ENCODE results near the gene PHF19.
A peak's percentile ranks its signal among the peaks of the same experiment; 100 is the strongest.

The PHF19 gene

DNA sequence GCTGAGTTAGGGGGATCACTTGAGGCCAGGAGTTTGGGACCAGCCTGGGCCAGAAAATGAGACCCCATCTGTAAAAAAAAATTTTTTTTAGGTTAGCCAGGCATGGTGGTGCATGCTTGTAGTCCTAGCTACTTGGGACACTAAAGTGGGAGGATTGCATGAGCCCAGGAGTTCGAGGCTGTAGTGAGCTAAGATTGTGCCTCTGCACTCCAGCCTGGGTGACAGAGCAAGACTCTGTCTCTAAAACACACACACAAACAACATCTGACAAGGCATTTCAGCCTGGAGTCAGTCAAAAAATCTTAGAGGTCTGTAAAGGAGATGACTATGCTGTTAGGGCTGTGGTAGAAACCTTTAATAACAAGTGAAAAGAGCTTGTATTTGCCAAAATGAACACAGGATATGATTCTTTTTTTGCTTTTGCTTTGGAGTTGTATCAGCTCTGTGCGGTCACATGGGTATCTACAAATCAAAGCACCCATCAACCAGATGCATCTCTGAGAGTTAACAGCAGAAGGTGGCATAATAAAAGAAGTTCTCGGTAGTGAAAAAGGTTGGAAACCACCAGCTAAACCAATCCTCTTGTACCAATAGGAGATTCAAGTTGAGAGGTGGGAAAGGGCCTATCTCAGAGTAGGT is 30.6 kb downstream of the PHF19 start:
- Histone ChIP-seq H3K9ac (ENCODE audit: low read length) (peak overlapping the region; percentile 2), H3K9me3 (ENCODE audit: control insufficient read depth, insufficient read depth, low read depth, low read length) (no peaks in the 10 kb centered on the region), H3K36me3 (ENCODE audit: control insufficient read depth, insufficient read depth, low read length) (no peaks in the 10 kb centered on the region), H3K27me3 (ENCODE audit: control insufficient read depth, insufficient read depth, low read length) (no peaks in the 10 kb centered on the region), H3K27ac (ENCODE audit: low read depth, low read length) (no peak overlapping the region), H3K4me1 (ENCODE audit: control insufficient read depth, insufficient read depth, low read length) (peaks cover 19% of the 10 kb centered on the region), H3K4me3 (ENCODE audit: low read depth, low read length) (no peak overlapping the region)

DNA sequence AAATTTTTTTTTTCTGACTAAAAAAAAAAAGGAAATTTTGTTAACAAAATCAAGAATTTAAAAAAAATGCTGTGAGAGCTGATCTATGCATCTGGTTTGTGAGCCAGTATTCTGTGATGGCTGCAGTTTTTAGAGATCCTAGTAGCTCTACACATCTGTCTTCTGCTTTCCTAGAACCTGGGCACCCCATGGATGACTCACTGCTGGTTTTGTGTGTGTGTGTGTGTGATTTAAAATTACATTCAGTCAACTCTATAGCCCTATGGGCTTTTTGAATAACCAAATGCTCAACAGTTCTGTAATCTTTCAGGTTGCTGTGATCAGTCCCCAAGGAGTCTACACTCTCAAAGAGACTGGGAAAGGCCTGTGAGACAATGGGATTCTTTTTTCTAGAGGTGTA is 31.7 kb downstream of the PHF19 start:
- Histone ChIP-seq H3K4me1 (ENCODE audit: control insufficient read depth, insufficient read depth, low read length) (peaks cover 17% of the 10 kb centered on the region), H3K27ac (ENCODE audit: low read depth, low read length) (no peak overlapping the region), H3K9me3 (ENCODE audit: control insufficient read depth, insufficient read depth, low read depth, low read length) (no peaks in the 10 kb centered on the region), H3K36me3 (ENCODE audit: control insufficient read depth, insufficient read depth, low read length) (no peaks in the 10 kb centered on the region), H3K4me3 (ENCODE audit: low read depth, low read length) (no peak overlapping the region), H3K9ac (ENCODE audit: low read length) (no peak overlapping the region), H3K27me3 (ENCODE audit: control insufficient read depth, insufficient read depth, low read length) (no peaks in the 10 kb centered on the region)

DNA sequence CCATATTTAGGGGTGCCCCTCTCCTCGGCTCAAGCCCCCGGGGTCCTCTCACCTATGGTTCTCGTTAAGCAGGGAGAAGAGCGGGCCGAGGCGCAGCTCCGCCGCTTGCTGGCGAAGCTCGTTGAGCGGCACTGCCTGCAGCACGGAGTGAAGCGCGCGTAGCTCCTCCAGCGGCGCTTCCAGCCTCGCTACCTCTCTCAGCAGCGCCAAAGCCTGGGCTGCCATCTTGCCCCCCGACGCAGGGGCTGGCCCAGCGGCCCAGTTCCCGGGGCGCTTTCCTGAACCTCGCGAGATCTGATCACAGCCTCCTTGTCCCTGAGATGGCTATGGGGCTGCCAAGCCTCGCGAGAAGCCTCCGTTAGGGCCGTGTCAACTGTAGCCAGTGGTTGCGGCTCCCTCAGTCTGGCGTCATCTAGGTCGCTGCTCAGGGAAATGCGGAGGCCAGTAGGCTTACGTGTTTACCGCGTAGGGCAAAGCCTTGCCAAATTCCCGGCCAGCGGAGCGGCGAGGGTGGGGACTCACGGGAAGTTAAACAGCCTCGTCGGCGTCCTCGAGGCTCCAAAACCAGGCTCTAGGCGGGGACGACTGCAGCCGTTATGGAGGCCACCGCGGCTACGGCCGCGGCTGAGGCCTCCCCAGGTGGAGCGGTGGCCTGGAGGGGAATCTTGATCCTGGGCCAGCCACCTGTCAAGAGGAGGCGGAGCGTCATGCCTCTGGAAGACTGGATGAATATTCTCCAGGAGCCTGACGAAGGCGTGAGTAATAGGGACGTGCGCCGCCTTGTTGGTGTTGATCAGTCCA is 34.1 kb downstream of the PHF19 start, which contains the start of gene PSMD5:
Gene PSMD5 (minus strand): TSS at position 238 of the 801 bp plus-strand sequence. CDS start 13 bp downstream, at position 225.
- H3K9ac ChIP-seq (ENCODE audit: low read length), result peak within 1 kb of the TSS; percentile 99
- peak within 1 kb of the TSS; percentile 93 for H3K4me3 ChIP-seq (ENCODE audit: low read depth, low read length)
- peaks cover 17% of the 10 kb centered on the region for H3K4me1 ChIP-seq (ENCODE audit: control insufficient read depth, insufficient read depth, low read length)
- peaks cover 9% of the 10 kb centered on the region for H3K36me3 ChIP-seq (ENCODE audit: control insufficient read depth, insufficient read depth, low read length)
- H3K27ac ChIP-seq (ENCODE audit: low read depth, low read length), result peak within 1 kb of the TSS; percentile 95
- no peaks in the 10 kb centered on the region for H3K27me3 ChIP-seq (ENCODE audit: control insufficient read depth, insufficient read depth, low read length)
- H3K9me3 ChIP-seq (ENCODE audit: control insufficient read depth, insufficient read depth, low read depth, low read length), result no peaks in the 10 kb centered on the region

DNA sequence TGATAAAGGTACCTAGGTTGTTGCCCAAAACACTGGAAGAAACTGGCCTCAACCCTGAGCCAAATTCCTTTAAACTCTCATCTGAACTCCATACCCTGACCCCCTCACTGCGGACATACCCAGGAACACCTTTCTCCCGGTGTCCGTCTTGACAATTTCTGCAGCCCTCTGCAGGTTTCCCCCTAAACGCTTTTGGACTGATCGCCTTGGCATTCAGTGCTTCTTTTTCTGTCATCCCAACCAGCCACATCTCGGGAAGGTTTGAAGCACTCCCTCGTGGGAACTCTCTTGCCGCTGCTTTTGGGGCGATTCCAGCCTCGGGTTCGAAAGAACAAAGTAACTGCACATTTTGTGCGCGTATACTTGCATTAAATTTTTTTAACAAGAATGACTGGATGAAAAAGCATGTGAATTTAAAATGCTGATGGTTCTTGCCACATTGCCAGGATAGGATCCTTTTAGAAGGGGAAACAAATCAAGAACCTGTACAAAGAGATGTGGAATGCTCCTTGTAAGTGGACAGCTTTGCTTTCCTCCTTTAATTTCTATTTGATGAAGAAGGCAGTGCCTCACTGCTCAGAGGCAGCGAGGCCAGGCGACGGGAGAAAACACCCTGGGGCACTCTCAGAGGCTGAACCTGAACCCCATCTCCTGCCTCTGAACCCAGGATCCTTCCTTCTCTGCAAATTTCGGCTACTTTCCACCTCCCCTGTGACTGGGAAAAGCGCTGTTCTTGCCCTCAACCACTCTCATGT is 34.9 kb downstream of the PHF19 start:
- peak overlapping the region; percentile 99 for H3K9ac ChIP-seq (ENCODE audit: low read length)
- no peaks in the 10 kb centered on the region for H3K27me3 ChIP-seq (ENCODE audit: control insufficient read depth, insufficient read depth, low read length)
- peak overlapping the region; percentile 93 for H3K4me3 ChIP-seq (ENCODE audit: low read depth, low read length)
- H3K27ac ChIP-seq (ENCODE audit: low read depth, low read length), result peak overlapping the region; percentile 95
- peaks cover 16% of the 10 kb centered on the region for H3K4me1 ChIP-seq (ENCODE audit: control insufficient read depth, insufficient read depth, low read length)
- H3K9me3 ChIP-seq (ENCODE audit: control insufficient read depth, insufficient read depth, low read depth, low read length), result no peaks in the 10 kb centered on the region
- H3K36me3 ChIP-seq (ENCODE audit: control insufficient read depth, insufficient read depth, low read length), result peaks cover 10% of the 10 kb centered on the region

DNA sequence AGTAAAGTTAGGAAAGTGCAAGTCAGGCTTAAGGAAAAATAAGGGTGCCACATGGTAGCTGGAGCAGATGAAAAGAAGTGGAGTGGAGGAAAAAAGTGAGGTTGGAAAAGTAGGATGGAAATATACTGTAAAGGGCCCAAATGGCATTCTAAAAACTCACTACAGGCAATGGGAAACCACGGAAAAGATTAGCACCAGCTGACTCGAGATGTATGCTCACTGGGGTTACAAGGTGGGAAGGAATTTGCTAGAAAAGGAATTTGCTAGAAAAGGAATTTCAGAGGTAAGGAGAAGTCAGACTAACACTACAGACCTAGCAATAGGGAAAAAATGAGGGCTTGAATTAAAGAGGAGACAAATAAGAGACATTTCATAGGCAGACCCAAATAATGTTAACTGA is 37.8 kb downstream of the PHF19 start:
- Histone ChIP-seq H3K9me3 (ENCODE audit: control insufficient read depth, insufficient read depth, low read depth, low read length) (no peaks in the 10 kb centered on the region), H3K27me3 (ENCODE audit: control insufficient read depth, insufficient read depth, low read length) (no peaks in the 10 kb centered on the region), H3K9ac (ENCODE audit: low read length) (no peak overlapping the region), H3K4me3 (ENCODE audit: low read depth, low read length) (no peak overlapping the region), H3K27ac (ENCODE audit: low read depth, low read length) (no peak overlapping the region), H3K36me3 (ENCODE audit: control insufficient read depth, insufficient read depth, low read length) (peaks cover 19% of the 10 kb centered on the region), H3K4me1 (ENCODE audit: control insufficient read depth, insufficient read depth, low read length) (peaks cover 6% of the 10 kb centered on the region; the same call in 1 of the 2 replicates)

DNA sequence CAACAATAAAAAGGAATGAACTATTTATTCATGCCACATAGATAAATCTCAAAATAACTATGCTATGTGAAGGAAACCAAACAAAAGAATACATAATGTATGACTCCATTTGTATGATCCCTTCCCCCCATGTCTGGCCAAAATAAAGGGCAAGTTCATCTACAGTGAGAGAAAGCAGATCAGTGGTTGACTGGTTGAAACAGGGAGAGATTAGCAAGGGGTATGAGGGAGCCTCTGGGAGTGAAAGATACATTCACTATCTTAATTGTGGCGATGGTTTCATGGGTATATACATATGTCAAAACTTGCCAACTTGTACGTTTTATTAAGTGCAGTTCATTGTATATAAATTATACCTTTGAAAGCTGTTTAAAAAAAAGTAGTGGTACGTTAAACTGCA is 39.1 kb downstream of the PHF19 start:
- 0 out of 2 replicates have a peak, but pooled peaks cover 3% of the 10 kb centered on the region for H3K4me1 ChIP-seq (ENCODE audit: control insufficient read depth, insufficient read depth, low read length)
- peaks cover 24% of the 10 kb centered on the region for H3K36me3 ChIP-seq (ENCODE audit: control insufficient read depth, insufficient read depth, low read length)
- H3K27ac ChIP-seq (ENCODE audit: low read depth, low read length), result no peak overlapping the region
- no peak overlapping the region for H3K4me3 ChIP-seq (ENCODE audit: low read depth, low read length)
- H3K9me3 ChIP-seq (ENCODE audit: control insufficient read depth, insufficient read depth, low read depth, low read length), result no peaks in the 10 kb centered on the region
- no peaks in the 10 kb centered on the region for H3K27me3 ChIP-seq (ENCODE audit: control insufficient read depth, insufficient read depth, low read length)
- no peak overlapping the region for H3K9ac ChIP-seq (ENCODE audit: low read length)

DNA sequence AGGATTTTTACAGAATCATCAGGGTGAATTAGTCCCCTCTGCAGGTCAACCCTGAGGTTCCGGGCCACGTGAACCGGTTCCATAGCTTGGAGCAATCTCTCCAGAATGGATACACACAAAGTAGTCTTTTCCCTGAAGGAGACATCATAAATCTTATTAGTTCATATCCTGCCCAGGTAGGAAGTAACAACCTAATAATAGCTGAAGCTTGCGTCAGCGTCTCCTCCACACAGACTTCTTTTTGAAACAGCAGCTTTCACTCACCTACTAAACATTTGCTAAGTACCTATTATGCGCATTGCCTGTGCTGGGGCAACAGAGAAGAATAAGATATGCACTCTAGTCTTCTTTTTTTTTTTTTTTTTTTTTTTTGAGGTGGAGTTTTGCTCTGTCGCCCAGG is 43.7 kb downstream of the PHF19 start:
- H3K4me1 ChIP-seq (ENCODE audit: control insufficient read depth, insufficient read depth, low read length), result no peaks in the 10 kb centered on the region
- no peak overlapping the region for H3K9ac ChIP-seq (ENCODE audit: low read length)
- H3K9me3 ChIP-seq (ENCODE audit: control insufficient read depth, insufficient read depth, low read depth, low read length), result no peaks in the 10 kb centered on the region
- peak overlapping the region; percentile 5; the same call in 1 of the 2 replicates for H3K27ac ChIP-seq (ENCODE audit: low read depth, low read length)
- no peak overlapping the region for H3K4me3 ChIP-seq (ENCODE audit: low read depth, low read length)
- peaks cover 59% of the 10 kb centered on the region for H3K36me3 ChIP-seq (ENCODE audit: control insufficient read depth, insufficient read depth, low read length)
- no peaks in the 10 kb centered on the region for H3K27me3 ChIP-seq (ENCODE audit: control insufficient read depth, insufficient read depth, low read length)

DNA sequence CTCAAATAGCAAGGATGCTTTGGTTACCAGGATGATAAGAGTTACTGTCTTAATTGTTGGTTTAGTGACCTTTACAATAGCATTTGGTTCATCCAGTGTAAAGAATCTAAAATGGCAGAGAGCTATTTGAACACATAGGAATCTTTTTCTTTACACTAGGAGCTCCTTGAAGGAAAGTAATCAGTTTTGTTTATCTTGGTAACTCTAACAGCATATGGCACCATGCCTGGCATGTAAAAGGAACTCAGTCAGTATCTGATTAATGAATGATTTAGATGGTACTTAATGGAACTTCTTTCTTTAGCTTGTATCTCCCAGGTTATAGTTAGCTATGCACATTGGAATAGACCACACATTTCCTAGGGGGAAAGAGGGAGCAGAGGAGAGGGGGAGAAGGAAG is 44.2 kb downstream of the PHF19 start:
- Histone ChIP-seq H3K36me3 (ENCODE audit: control insufficient read depth, insufficient read depth, low read length) (peaks cover 57% of the 10 kb centered on the region), H3K27me3 (ENCODE audit: control insufficient read depth, insufficient read depth, low read length) (no peaks in the 10 kb centered on the region)

DNA sequence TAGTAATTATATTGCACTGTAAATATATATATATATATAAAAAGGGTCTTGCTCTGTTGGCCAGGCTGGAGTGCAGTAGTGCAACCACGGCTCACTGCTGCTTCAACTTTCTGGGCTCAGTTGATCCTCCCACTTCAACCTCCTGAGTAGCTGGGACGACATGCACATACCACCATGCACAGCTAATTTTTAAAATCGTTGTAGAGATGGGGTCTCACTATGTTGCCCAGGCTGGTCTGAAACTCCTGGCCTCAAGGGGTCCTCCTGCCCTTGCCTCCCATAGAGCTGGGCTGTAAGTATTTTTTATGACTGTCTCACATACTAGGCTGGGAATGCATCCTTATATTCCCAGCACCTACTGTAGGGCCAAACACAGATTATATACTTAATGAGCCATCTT is 46.1 kb downstream of the PHF19 start:
- Histone ChIP-seq H3K4me3 (ENCODE audit: low read depth, low read length) (no peak overlapping the region), H3K9ac (ENCODE audit: low read length) (no peak overlapping the region), H3K27ac (ENCODE audit: low read depth, low read length) (no peak overlapping the region), H3K27me3 (ENCODE audit: control insufficient read depth, insufficient read depth, low read length) (no peaks in the 10 kb centered on the region), H3K9me3 (ENCODE audit: control insufficient read depth, insufficient read depth, low read depth, low read length) (no peaks in the 10 kb centered on the region), H3K36me3 (ENCODE audit: control insufficient read depth, insufficient read depth, low read length) (peaks cover 74% of the 10 kb centered on the region), H3K4me1 (ENCODE audit: control insufficient read depth, insufficient read depth, low read length) (no peaks in the 10 kb centered on the region)

More for the DNA sequence above, 44.2 kb downstream of the PHF19 start:
- peak overlapping the region; percentile 5; the same call in 1 of the 2 replicates for H3K27ac ChIP-seq (ENCODE audit: low read depth, low read length)
- no peak overlapping the region for H3K9ac ChIP-seq (ENCODE audit: low read length)
- no peaks in the 10 kb centered on the region for H3K4me1 ChIP-seq (ENCODE audit: control insufficient read depth, insufficient read depth, low read length)
- H3K9me3 ChIP-seq (ENCODE audit: control insufficient read depth, insufficient read depth, low read depth, low read length), result no peaks in the 10 kb centered on the region
- H3K4me3 ChIP-seq (ENCODE audit: low read depth, low read length), result no peak overlapping the region

DNA sequence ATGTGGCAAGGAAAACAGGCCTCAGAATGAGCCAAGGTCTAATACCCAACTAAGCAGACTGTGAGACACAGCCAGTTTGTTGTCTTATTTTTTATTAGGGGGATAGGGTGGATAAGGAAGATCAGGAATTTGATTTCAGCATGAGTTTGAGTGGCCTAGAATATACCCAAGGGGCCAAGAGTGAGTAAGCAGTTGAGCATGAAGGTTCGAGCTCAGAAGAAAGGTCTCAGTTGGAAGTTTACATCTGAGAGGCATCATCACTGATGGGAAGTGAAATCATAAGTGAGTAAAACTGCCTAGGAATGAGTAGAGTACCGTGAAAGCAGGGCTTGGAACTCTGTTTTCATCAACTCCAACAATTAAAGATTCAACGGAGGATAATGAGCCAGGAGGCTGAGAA is 46.8 kb downstream of the PHF19 start:
- Histone ChIP-seq H3K27me3 (ENCODE audit: control insufficient read depth, insufficient read depth, low read length) (no peaks in the 10 kb centered on the region), H3K27ac (ENCODE audit: low read depth, low read length) (no peak overlapping the region), H3K9me3 (ENCODE audit: control insufficient read depth, insufficient read depth, low read depth, low read length) (no peaks in the 10 kb centered on the region), H3K9ac (ENCODE audit: low read length) (no peak overlapping the region), H3K36me3 (ENCODE audit: control insufficient read depth, insufficient read depth, low read length) (peaks cover 71% of the 10 kb centered on the region), H3K4me1 (ENCODE audit: control insufficient read depth, insufficient read depth, low read length) (no peaks in the 10 kb centered on the region), H3K4me3 (ENCODE audit: low read depth, low read length) (no peak overlapping the region)

DNA sequence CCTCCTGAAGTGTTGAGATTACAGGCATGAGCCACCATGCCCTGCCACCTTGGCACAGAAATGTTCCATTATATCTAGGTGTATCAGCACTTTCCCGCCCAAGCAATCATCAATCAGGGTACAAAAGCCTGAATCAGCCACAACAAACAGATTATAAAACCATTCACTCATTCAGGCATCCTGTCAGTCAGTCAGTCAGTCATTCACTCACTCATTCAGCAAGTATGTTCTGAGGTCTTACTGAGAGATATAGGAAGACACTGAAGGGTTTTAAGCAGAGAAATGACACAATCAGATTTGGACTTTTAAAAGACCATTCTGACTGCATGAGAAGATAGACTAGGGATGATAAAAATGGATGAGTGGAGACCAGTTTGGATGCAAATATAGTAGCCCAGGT is 47.3 kb downstream of the PHF19 start:
- Histone ChIP-seq H3K4me3 (ENCODE audit: low read depth, low read length) (no peak overlapping the region), H3K9me3 (ENCODE audit: control insufficient read depth, insufficient read depth, low read depth, low read length) (no peaks in the 10 kb centered on the region), H3K4me1 (ENCODE audit: control insufficient read depth, insufficient read depth, low read length) (no peaks in the 10 kb centered on the region), H3K36me3 (ENCODE audit: control insufficient read depth, insufficient read depth, low read length) (peaks cover 71% of the 10 kb centered on the region), H3K27ac (ENCODE audit: low read depth, low read length) (no peak overlapping the region), H3K27me3 (ENCODE audit: control insufficient read depth, insufficient read depth, low read length) (no peaks in the 10 kb centered on the region), H3K9ac (ENCODE audit: low read length) (no peak overlapping the region)
